H1 (cell line): ENCODE data around the gene CTLA4. TPM values are rescaled to one million over a fixed set of nuclear protein-coding genes. Genes with fewer than 3 reads are reported as not detected.

Experiments used
- BCL11A ChIP-seq, 2 experiments: IDR thresholded peaks; one replicate each; pipeline ENCODE4 v1.6.1; 2011; ENCODE audit warnings: low read depth in 2 of 2, low read length in 2 of 2, mild to moderate bottlenecking in 2 of 2
- CHD1 ChIP-seq: IDR thresholded peaks from 2 replicates; pipeline ENCODE4 v1.6.1; 2012; ENCODE audit warnings: low read depth, low read length, improper control_type of control experiment
- CHD7 ChIP-seq: fragments of 300-600 bp; sonication (generic); IDR thresholded peaks from 2 replicates; pipeline ENCODE4 v1.7.1; 2012; ENCODE audit warnings: low read length, moderate library complexity, mild to moderate bottlenecking, inconsistent platforms; ENCODE audit not compliant: insufficient replicate concordance
- HDAC2 ChIP-seq, 2 experiments: fragments of 300-600 bp in 1 of 2; sonication (generic) in 1 of 2; IDR thresholded peaks; 2 replicates each; pipeline ENCODE4 v1.6.1; 2011 to 2012; ENCODE audit warnings: low read depth in 2 of 2, low read length in 2 of 2, mild to moderate bottlenecking in 2 of 2, moderate library complexity in 2 of 2, borderline replicate concordance in 1 of 2, inconsistent platforms in 1 of 2
- JUN ChIP-seq: IDR thresholded peaks from 2 replicates; pipeline ENCODE4 v1.6.1; 2011; ENCODE audit warnings: low read depth, mild to moderate bottlenecking, improper control_type of control experiment, low read length
- PHF8 ChIP-seq: fragments of 200-600 bp; sonication (generic); conservative IDR thresholded peaks from 2 replicates; pipeline ENCODE4 v1.7.1; 2012; ENCODE audit warnings: low read depth, mild to moderate bottlenecking, inconsistent platforms, low read length, moderate library complexity
- POLR2A ChIP-seq, 2 experiments: IDR thresholded peaks; 1 replicate in 1 of 2; 2 replicates in 1 of 2; pipeline ENCODE4 v1.6.1; 2011; ENCODE audit warnings: low read depth in 2 of 2, low read length in 2 of 2, mild to moderate bottlenecking in 2 of 2; ENCODE audit errors: control extremely low read depth in 1 of 2
- RAD21 ChIP-seq, 2 experiments: IDR thresholded peaks in 1 of 2; conservative IDR thresholded peaks in 1 of 2; 2 replicates each; pipeline ENCODE4 v1.6.1; 2011; ENCODE audit warnings: low read depth in 2 of 2, low read length in 2 of 2, improper control_type of control experiment in 1 of 2, inconsistent platforms in 1 of 2, mild to moderate bottlenecking in 1 of 2, moderate library complexity in 1 of 2
- TAF7 ChIP-seq: optimal IDR thresholded peaks from 2 replicates; pipeline ENCODE3; 2011; ENCODE audit warnings: low read depth, mild to moderate bottlenecking, inconsistent platforms, low read length, moderate library complexity, borderline replicate concordance
- YY1 ChIP-seq: IDR thresholded peaks from 2 replicates; pipeline ENCODE4 v1.6.1; 2011; ENCODE audit warnings: low read depth, mild to moderate bottlenecking, low read length
- polyA plus RNA-seq, 7 experiments: library from polyadenylated mRNA; depleted of rRNA in 3 of 7; stranded (reverse) in 5 of 7; unstranded in 2 of 7; fragments of >200 nt in 5 of 7; fragments of 200-250 nt in 2 of 7; gene quantifications; 1 replicate in 5 of 7; 2 replicates in 1 of 7; 4 replicates in 1 of 7; pipeline versions ENCODE4 v1.2.1 to v1.2.3, GENCODE V29; 2011 to 2013; ENCODE audit warnings: missing spikeins in 2 of 7, mixed read lengths in 2 of 7
- total RNA-seq: library from RNA; stranded (reverse); fragmentation: NEBNext Ultra II Directional; extraction: Animal tissue kit (Norgen Biotek cat#: 25700); gene quantifications from 2 replicates; pipeline ENCODE4 v1.2.1, GENCODE V29; 2021

CTLA4 gene
- total and polyA plus RNA-seq, 2 of the 8 experiments (the other 6 are each of a cell fraction or from before 2014, with no cell fraction given), result not detected

- no peak for TF ChIP-seq CHD7
- no peak for TF ChIP-seq JUN
- TF ChIP-seq HDAC2 (IDR thresholded peaks at IDR 0.05; ENCODE audit: borderline replicate concordance in 1 of 2, low read depth in 2 of 2, low read length in 2 of 2), result no peak
- no peak for TF ChIP-seq CHD1
- TF ChIP-seq YY1, result no peak
- no peak for TF ChIP-seq RAD21 (IDR thresholded peaks at IDR 0.05 in 1 of 2, conservative IDR thresholded peaks at IDR 0.05 in 1 of 2; ENCODE audit: low read depth in 2 of 2, low read length in 2 of 2)
- TF ChIP-seq TAF7, result no peak
- no peak for TF ChIP-seq BCL11A (IDR thresholded peaks at IDR 0.05; ENCODE audit: low read depth in 2 of 2, low read length in 2 of 2)
- no peak for TF ChIP-seq PHF8
- TF ChIP-seq POLR2A (IDR thresholded peaks at IDR 0.05; ENCODE audit: control extremely low read depth in 1 of 2, low read depth in 2 of 2, low read length in 2 of 2), result no peak
Observed at GRCh38 chr2:203891474-203891873, 23.9 kb downstream of the CTLA4 start (continued).
